ENCODE data around the gene APEH.

DNA sequence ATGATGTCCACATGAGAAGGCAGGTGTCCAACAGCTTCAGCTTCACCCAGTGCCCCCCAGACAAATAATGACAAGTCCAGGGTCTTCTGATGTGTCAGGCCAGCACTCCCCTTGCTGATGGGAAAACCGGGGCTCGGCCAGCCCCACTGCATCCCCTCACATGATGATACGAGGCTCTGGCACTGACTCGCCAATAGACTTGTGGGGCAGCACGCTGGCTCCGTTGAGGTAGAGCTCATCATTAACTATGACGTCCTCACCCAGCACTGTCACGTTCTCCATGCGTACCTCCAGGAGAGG is 47.4 kb downstream of the APEH start:
- TF ChIP-seq, protein P1, sequence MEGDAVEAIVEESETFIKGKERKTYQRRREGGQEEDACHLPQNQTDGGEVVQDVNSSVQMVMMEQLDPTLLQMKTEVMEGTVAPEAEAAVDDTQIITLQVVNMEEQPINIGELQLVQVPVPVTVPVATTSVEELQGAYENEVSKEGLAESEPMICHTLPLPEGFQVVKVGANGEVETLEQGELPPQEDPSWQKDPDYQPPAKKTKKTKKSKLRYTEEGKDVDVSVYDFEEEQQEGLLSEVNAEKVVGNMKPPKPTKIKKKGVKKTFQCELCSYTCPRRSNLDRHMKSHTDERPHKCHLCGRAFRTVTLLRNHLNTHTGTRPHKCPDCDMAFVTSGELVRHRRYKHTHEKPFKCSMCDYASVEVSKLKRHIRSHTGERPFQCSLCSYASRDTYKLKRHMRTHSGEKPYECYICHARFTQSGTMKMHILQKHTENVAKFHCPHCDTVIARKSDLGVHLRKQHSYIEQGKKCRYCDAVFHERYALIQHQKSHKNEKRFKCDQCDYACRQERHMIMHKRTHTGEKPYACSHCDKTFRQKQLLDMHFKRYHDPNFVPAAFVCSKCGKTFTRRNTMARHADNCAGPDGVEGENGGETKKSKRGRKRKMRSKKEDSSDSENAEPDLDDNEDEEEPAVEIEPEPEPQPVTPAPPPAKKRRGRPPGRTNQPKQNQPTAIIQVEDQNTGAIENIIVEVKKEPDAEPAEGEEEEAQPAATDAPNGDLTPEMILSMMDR (conservative IDR thresholded peaks at IDR 0.05; ENCODE audit: low read depth, low read length): no peak
- no peak for TF ChIP-seq RAD21 (IDR thresholded peaks at IDR 0.05; ENCODE audit: low read length)
